Activated CD8-positive, alpha-beta memory T cell treated with anti-CD3 and anti-CD28 coated beads for 1 hour (primary cell): ENCODE measurements around the gene SLIT3.

Experiments used
- DNase-seq, 2 donors: peaks; one replicate each; pipeline ENCODE4 v3.0.0-alpha.2; 2020; ENCODE audit warnings: low read depth in 1 of 2; ENCODE audit errors: extremely low read depth in 1 of 2

SLIT3 gene

DNA sequence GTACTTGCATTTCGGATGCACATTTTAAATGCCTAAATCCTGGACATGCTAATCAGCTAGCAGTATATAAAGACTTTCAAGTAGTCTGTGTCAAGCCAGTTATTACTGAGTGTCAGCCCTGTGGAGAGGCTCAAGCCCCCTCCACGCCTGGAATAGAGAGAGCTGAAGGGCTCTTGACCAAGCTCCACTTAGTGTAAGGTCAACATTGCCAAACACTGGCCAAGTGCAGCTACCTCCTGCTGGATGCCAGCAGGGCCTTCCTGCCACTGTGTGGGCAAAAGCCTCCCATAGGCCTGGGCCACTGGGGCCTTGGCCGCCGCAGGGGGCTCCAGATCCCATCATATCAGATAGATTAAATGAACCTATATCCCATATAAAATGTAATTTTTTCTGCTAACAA, 482.4 kb downstream of the SLIT3 start:
- no peak for DNase-seq

GRCh38 chr5:168817591-168817990, 483.3 kb downstream of the SLIT3 start:
- no peak for DNase-seq

DNA sequence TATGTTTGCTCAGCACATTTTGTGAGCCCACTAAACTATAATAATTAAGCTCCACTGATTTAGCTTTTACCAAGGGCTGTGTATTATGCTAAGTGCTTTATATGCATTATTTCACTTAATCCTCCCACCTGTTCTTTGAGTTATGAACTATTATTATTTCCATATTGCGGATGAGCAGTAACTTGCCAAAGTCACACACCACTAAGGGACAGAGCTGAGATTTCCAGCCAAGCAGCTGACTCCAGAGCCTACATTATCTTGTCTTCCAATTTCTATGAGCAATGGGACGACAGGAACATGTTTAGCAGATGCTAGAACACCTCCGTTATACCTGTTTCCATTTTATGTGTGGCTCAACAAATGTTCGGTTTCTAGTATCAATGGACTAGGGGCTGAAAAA, 484.3 kb downstream of the SLIT3 start:
- no peak for DNase-seq

DNA sequence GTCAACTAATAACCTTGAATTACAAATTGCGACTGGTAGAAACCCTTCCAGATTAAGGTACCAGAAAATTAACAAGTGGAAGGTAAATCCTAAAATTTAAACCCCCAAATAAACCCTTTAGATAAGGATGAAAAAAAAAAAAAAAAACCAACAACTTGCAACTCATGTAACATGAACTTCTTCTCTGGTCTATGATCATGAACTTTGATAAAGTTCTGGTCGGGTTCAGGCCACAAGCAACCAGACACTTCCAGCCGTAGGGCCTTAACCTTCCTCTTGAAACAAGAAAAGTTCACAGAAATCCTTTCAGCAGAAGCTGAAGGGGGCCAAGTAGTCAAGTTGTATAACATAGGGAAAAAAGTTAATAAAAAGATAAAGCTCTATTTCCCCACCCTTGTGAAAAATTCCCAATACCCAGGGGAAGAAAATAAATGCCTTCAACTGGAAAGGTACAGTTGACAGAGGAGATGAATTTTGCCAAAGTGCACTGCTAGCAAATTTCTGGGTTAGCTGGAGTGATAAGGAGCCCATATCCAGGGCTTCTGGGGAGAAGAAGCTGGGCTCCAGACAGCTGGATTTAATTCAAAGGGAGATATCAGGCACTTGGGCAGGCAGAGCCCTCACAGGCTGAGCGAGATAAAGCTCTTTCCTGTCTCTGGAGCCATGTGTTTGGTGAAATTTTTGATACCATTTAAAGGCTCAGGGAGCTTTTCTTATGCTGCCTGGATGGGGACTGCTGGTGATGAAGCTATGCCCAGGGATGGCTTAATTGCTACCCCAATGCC, 487.6 kb downstream of the SLIT3 start:
- no peak for DNase-seq

GRCh38 chr5:168810641-168811040, 490.3 kb downstream of the SLIT3 start:
- DNase-seq, result no peak

DNA sequence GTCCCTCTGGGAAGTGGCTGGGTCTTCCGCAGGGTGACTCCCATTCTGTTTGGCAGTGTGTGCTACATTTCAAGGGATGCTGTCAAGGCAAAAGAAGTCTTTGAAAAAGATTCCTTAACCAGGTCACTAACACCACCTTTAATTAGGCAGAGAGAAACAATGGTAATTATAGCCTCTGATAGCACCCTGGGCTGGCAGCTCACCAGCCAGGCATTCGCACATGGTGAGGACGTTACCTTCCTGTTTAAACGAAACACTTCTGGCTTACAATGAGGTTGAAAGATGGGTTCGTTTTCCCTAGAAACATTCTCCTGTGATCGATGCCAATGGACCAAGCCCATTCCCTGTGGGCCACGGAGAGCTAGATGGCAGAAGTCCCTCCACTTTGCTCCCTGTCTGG, 491.7 kb downstream of the SLIT3 start:
- DNase-seq, result no peak

DNA sequence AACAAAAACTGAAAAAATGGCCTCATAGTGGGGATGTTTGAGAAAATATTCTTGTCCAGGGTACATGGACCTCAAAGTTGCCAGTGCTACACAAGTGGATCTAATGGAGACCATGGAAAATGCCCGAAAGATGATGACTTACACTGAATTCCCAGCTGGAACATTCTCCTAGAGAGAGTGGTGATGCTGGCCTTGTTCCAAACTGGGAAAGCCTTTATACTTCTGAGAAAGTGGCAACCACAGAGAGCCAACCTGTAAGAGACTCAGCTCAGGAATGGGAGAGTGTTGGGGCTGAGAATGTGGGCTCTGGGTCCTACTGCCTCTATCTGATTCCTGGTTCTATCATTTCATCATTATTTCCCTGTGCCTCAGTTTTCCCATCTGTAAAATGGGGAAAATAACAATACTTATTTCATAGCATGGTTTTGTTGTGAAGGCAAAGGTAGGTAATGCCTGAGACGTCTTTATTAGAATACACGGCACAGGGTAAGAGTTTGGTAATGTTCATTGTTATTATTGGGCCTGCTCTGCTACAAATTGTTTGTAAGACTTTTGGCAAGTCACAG, 492.8 kb downstream of the SLIT3 start:
- DNase-seq, result no peak

- DNase-seq, result no peak
Observed at GRCh38 chr5:168807287-168807686, 493.7 kb downstream of the SLIT3 start.

DNA sequence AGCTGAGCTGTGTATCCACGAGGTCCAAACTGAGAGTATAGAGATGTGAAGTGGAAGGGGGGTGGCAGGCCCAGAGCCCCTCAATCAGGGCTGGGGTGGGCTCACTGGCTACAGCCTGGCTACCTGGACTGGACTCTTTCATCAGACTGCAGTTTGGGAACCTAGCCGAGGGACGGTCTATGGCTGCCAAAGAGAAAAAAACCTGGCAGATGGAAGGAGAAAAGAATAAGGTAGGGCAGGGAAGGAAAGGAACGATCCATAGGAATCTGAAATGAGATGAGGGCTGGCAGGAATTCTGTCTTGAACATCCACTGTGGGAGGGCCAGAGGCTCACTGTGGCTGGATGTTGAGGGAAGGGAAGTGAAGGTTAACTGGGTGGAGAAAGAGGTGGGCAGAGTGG, 497.4 kb downstream of the SLIT3 start:
- no peak for DNase-seq

DNA sequence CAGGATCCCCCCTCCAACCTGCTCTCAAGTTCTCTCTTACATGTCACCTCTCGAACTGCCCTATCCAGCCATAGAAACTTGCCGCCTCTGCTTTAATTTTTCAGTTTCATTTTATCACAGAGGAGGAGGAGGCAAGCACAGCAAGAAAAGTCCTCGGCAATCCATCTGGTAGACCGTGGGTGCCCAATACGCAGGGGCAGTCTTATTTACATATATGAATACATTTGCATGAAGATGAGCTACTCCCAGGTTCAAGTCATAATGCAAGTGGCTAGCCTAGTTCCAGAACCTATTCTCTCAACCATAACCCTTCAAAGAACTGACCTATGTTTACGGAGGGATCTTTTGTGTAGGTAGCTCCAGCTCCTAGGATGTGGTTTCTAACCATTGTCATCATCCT, 498.6 kb downstream of the SLIT3 start:
- DNase-seq, result no peak

DNA sequence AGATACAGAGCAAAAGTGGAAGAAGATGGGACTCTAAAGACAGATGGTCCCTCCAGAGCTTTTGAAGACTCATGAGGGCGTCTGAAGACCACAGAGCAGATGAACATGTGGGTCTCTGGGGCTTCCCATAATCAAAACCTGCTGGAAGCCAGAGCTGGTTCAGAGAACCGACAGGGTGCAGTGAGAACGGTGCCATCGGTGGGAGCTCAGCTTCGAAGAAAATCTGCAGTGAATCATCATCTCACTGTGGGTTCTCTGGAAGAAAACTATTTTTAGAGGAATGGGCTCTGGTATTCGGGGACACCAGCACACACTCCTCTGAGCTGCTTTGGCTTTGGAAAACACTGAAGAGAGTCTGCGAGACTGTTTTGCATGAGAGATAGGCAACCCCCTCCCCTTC, 499.4 kb downstream of the SLIT3 start:
- no peak for DNase-seq

GRCh38 chr5:168800701-168801100, 500.2 kb downstream of the SLIT3 start:
- DNase-seq, result no peak

GRCh38 chr5:168798065-168799023, 502.6 kb downstream of the SLIT3 start:
- no peak for DNase-seq

GRCh38 chr5:168796593-168797580, 504.1 kb downstream of the SLIT3 start:
- no peak for DNase-seq

DNA sequence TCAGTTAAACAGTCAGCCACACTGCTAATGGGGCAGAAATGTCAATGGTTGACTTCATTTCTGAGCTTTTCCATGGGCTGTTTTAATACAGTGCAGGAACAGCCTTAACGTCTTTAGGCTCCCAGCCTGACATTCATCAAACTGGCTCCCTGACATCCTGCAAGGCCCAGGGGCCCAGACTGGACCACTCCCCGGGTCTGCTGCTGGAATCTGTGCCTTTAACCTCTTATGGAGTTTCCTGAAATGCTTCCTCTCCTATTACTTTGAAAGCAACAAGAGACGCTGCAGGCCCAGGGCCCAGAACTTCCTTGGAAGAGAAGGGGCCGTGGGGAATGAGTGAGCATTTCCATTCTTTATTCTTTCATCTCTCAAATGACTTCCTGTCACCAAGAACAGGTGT, 504.9 kb downstream of the SLIT3 start:
- DNase-seq, result no peak

DNA sequence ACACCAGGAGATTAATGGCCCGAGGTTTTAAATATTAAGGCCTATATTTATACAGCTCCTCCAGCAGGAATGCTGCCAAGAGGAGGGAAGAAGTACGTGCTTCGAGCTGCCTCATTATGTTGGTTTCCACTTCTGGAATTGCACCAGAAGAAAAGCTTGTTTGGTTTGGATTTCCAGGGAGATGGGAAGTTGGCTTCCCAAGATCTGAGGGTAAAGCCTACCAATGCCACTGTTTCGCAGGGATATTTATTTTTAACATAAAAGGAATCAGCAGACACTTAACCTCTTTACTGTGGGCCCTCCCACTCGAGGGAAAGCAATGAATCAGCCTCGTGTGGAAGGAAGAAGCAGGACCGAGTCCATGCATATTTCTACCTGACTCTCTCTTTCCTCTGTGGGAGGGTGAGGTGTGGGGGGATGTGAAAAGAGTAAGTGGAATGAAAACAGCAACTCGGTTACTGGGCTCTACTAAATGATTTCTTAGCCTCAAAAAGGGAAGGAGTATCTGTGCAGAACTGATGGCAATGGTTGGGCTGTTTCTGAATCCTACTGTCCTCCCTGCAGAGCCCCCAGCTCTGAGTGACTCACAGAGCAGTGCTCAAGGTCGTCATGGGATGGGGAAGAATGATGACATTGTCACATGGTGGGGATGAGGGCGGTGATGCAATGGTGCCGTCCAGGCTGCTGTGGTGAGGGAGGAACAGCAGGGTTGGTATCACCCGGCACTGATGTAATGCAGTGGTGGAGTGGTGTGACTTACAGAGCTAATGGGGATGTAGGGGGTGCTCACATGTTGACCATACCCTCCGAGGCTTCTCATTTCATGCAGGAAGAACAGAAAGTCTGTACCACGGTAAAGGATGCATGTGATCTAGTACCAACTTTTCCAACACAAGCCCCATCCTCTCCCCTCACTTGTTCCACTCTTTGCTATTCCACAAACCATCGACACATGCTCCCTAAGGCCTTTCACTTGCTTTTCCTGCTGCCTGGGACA, 506.8 kb downstream of the SLIT3 start:
- DNase-seq, result no peak

DNA sequence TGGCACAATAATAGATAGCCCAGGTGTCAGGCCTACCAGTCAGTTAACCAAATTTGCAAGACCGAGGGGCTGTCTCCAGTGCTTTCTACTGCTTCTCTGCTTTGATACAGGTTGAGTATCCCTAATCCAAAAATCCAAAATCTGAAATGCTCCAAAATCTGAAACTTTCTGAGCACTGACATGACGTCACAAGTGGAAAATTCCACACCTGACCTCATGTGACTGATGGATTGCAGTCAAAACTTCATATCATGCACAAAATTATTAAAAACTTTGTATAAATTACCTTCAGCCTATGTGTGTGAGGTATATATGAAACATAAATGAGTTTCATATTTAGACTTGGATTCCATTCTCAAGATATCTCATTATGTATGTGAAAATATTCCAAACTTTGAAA, 508.3 kb downstream of the SLIT3 start:
- no peak for DNase-seq

- DNase-seq, result no peak
Observed at GRCh38 chr5:168790671-168791250, 510.2 kb downstream of the SLIT3 start.
